Muscle layer of duodenum (tissue), 2 donors: ENCODE measurements around the gene PRDM2.

Experiments
- H3K27ac ChIP-seq: one replicate; pipeline ENCODE4 v1.7.0; 2013; ENCODE audit warnings: mild to moderate bottlenecking, low read length
- H3K27me3 ChIP-seq: one replicate; pipeline ENCODE4 v1.7.0; 2013; ENCODE audit warnings: low read depth, mild to moderate bottlenecking, control low read depth, low read length
- H3K36me3 ChIP-seq, 2 donors: one replicate each; pipeline ENCODE4 v1.7.0; 2013; ENCODE audit warnings: low read length in 2 of 2, control low read depth in 1 of 2, mild to moderate bottlenecking in 1 of 2; ENCODE audit not compliant: insufficient read depth in 2 of 2, control insufficient read depth in 1 of 2
- H3K4me1 ChIP-seq, 2 donors: one replicate each; pipeline ENCODE4 v1.7.0; 2013; ENCODE audit warnings: low read length in 2 of 2, mild to moderate bottlenecking in 2 of 2, control low read depth in 1 of 2, moderate library complexity in 1 of 2; ENCODE audit not compliant: insufficient read depth in 2 of 2, control insufficient read depth in 1 of 2
- H3K4me3 ChIP-seq, 2 donors: one replicate each; pipeline ENCODE4 v1.7.0; 2013; ENCODE audit warnings: low read length in 2 of 2, low read depth in 1 of 2, mild to moderate bottlenecking in 1 of 2
- H3K9me3 ChIP-seq, 2 donors: one replicate each; pipeline ENCODE4 v1.7.0; 2013; ENCODE audit warnings: low read length in 2 of 2, control low read depth in 1 of 2, mild to moderate bottlenecking in 1 of 2; ENCODE audit not compliant: control insufficient read depth in 1 of 2
- donor health status: healthy.

PRDM2 gene

GRCh38 chr1:13799502-13800283 lies 99.7 kb downstream of the PRDM2 start:
- no peaks in the 10 kb centered on the region for H3K4me1 ChIP-seq
- no peaks in the 10 kb centered on the region for H3K27me3 ChIP-seq
- no peaks in the 10 kb centered on the region for H3K36me3 ChIP-seq
- H3K27ac ChIP-seq, result peak overlapping the region; percentile 64
- no peaks in the 10 kb centered on the region for H3K9me3 ChIP-seq
- H3K4me3 ChIP-seq, result peak overlapping the region in 1 of 2 donors; percentile 12

GRCh38 chr1:13801232-13801631 lies 101.2 kb downstream of the PRDM2 start:
- Histone ChIP-seq H3K27me3 (no peaks in the 10 kb centered on the region), H3K36me3 (no peaks in the 10 kb centered on the region), H3K9me3 (no peaks in the 10 kb centered on the region), H3K4me1 (no peaks in the 10 kb centered on the region), H3K4me3 (no peak overlapping the region), H3K27ac (no peak overlapping the region)

GRCh38 chr1:13801655-13802486 lies 101.9 kb downstream of the PRDM2 start:
- no peak overlapping the region for H3K27ac ChIP-seq
- H3K36me3 ChIP-seq, result no peaks in the 10 kb centered on the region
- no peak overlapping the region for H3K4me3 ChIP-seq
- H3K9me3 ChIP-seq, result no peaks in the 10 kb centered on the region
- H3K4me1 ChIP-seq, result no peaks in the 10 kb centered on the region
- H3K27me3 ChIP-seq, result no peaks in the 10 kb centered on the region

- no peak overlapping the region for H3K27ac ChIP-seq
- H3K27me3 ChIP-seq, result no peaks in the 10 kb centered on the region
- H3K9me3 ChIP-seq, result no peaks in the 10 kb centered on the region
These were observed 103.0 kb downstream of the PRDM2 start for GRCh38 chr1:13802782-13803545.

GRCh38 chr1:13803546-13804239 lies 103.7 kb downstream of the PRDM2 start:
- Histone ChIP-seq H3K27me3 (no peaks in the 10 kb centered on the region), H3K4me3 (no peak overlapping the region), H3K9me3 (no peaks in the 10 kb centered on the region), H3K27ac (no peak overlapping the region), H3K4me1 (no peaks in the 10 kb centered on the region), H3K36me3 (no peaks in the 10 kb centered on the region)

More at GRCh38 chr1:13802782-13803545, 103.0 kb downstream of the PRDM2 start:
- H3K4me1 ChIP-seq, result no peaks in the 10 kb centered on the region
- no peak overlapping the region for H3K4me3 ChIP-seq
- no peaks in the 10 kb centered on the region for H3K36me3 ChIP-seq

- H3K9me3 ChIP-seq, result no peaks in the 10 kb centered on the region
- H3K4me1 ChIP-seq, result no peaks in the 10 kb centered on the region
- no peaks in the 10 kb centered on the region for H3K36me3 ChIP-seq
- H3K27ac ChIP-seq, result no peak overlapping the region
- H3K4me3 ChIP-seq, result no peak overlapping the region
- no peaks in the 10 kb centered on the region for H3K27me3 ChIP-seq
These were observed 104.2 kb downstream of the PRDM2 start for GRCh38 chr1:13804240-13804633.

GRCh38 chr1:13805431-13805830 lies 105.4 kb downstream of the PRDM2 start:
- H3K4me1 ChIP-seq, result no peaks in the 10 kb centered on the region
- H3K9me3 ChIP-seq, result no peaks in the 10 kb centered on the region
- H3K27ac ChIP-seq, result no peak overlapping the region
- H3K36me3 ChIP-seq, result no peaks in the 10 kb centered on the region
- no peak overlapping the region for H3K4me3 ChIP-seq
- H3K27me3 ChIP-seq, result no peaks in the 10 kb centered on the region

- Histone ChIP-seq H3K4me1 (no peaks in the 10 kb centered on the region), H3K27ac (no peak overlapping the region), H3K36me3 (no peaks in the 10 kb centered on the region), H3K27me3 (no peaks in the 10 kb centered on the region), H3K9me3 (no peaks in the 10 kb centered on the region), H3K4me3 (no peak overlapping the region)
These were observed 106.1 kb downstream of the PRDM2 start for GRCh38 chr1:13806108-13806507.

GRCh38 chr1:13807209-13807608 lies 107.2 kb downstream of the PRDM2 start:
- Histone ChIP-seq H3K27me3 (no peaks in the 10 kb centered on the region), H3K27ac (no peak overlapping the region), H3K36me3 (no peaks in the 10 kb centered on the region), H3K4me1 (no peaks in the 10 kb centered on the region), H3K4me3 (no peak overlapping the region), H3K9me3 (no peaks in the 10 kb centered on the region)

GRCh38 chr1:13808729-13809131 lies 108.7 kb downstream of the PRDM2 start:
- Histone ChIP-seq H3K36me3 (no peaks in the 10 kb centered on the region), H3K27ac (no peak overlapping the region)

More at GRCh38 chr1:13808729-13809131, 108.7 kb downstream of the PRDM2 start:
- Histone ChIP-seq H3K9me3 (no peaks in the 10 kb centered on the region), H3K27me3 (no peaks in the 10 kb centered on the region), H3K4me3 (no peak overlapping the region), H3K4me1 (no peaks in the 10 kb centered on the region)
